Pancreas (tissue), 10 donors: ENCODE data around the gene IGFBP3. TPM values are rescaled to one million over a fixed set of nuclear protein-coding genes. Genes with fewer than 3 reads are reported as not detected.

ENCODE experiments used
- ATAC-seq, 4 donors: fragments of 200-7000 bp; cut with Tn5 transposase; one replicate each; pipeline versions ENCODE4 v1.8.0 to v1.9.1; 2020; ENCODE audit warnings: mild to moderate bottlenecking in 4 of 4, moderate library complexity in 4 of 4
- DNase-seq, 6 donors: peaks; one replicate each; pipeline ENCODE4 v3.0.0-alpha.2; 2020
- FAIRE-seq: peaks from 2 replicates; lab custom pipeline; 2012; peaks lifted over from hg19 to GRCh38; lab: Jason Lieb, UNC
- H3K27ac ChIP-seq, 4 donors: fragments of 200-600 bp; sonication (generic); 1 replicate in 3 of 4; 2 replicates in 1 of 4; pipeline versions ENCODE4 v1.5.0 to v1.8.0; 2020
- H3K27me3 ChIP-seq, 4 donors: fragments of 200-600 bp; one replicate each; pipeline ENCODE4 v1.8.0; 2021
- H3K36me3 ChIP-seq, 3 donors: fragments of 200-600 bp; sonication (generic) in 1 of 3; one replicate each; pipeline versions ENCODE4 v1.5.0 to v1.8.0; 2020 to 2021
- H3K4me1 ChIP-seq, 3 donors: fragments of 200-600 bp; one replicate each; pipeline ENCODE4 v1.8.0; 2021
- H3K4me3 ChIP-seq, 4 donors: fragments of 200-600 bp; sonication (generic) in 2 of 4; one replicate each; pipeline versions ENCODE4 v1.5.0 to v1.8.0; 2020 to 2021
- H3K9me3 ChIP-seq, 4 donors: fragments of 200-600 bp; one replicate each; pipeline ENCODE4 v1.8.0; 2021
- CTCF ChIP-seq, 4 donors: fragments of 200-600 bp; sonication (generic) in 3 of 4; IDR thresholded peaks; one replicate each; pipeline versions ENCODE4 v1.5.0 to v1.8.0; 2021; ENCODE audit warnings: antibody characterized with exemption in 4 of 4
- WGBS, 2 donors: extraction: QIAGEN DNeasy Blood & Tissue Kit; methylation state at CpG; one replicate each; pipeline ENCODE4 v1.1.7; 2013; 5-methylcytosine and 5-hydroxymethylcytosine counted together
- intact Hi-C, 3 donors: fragments of 100-400 bp; cut with DNase I; formaldehyde crosslinking; loops; one replicate each; pipeline versions ENCODE4 v1.11.1 to v1.14.2; 2022
- polyA plus RNA-seq, 2 donors: library from polyadenylated mRNA; stranded (reverse); fragments of 200-250 nt; gene quantifications; one replicate each; pipeline ENCODE4 v1.2.3, GENCODE V29; 2013
- total RNA-seq, 6 donors: library from RNA; stranded (reverse); fragmentation: NEBNext Ultra II Directional in 4 of 6; extraction: Animal tissue kit (Norgen Biotek cat#: 25700) in 4 of 6; gene quantifications; one replicate each; pipeline versions ENCODE4 v1.2.1 to v1.2.4, GENCODE V29; 2021 to 2023
- donor health status: healthy with polysubstance abuse.
- donor health status: DM: no; HTN: no; CAD: no; lungs with moderate emphysema.
- donor health status: DM: no; HTN: no; CAD: no.
- donor health status: control.
- donor health status: control.
- donor health status: Bipolar disorder and iron deficiency.
- donor health status: DM: yes; HTN: yes; CAD: no.
- donor health status: DM: no; HTN: no; CAD: no.
- donor health status: DM: no; HTN: no; CAD: no.
- donor health status: DM: yes; HTN: yes; CAD: no.

Gene IGFBP3
- total and polyA plus RNA-seq, 8 donors: 4.6 to 27.3 (median 13.1) TPM

- Histone ChIP-seq H3K9me3 (no peaks in the 10 kb centered on the region), H3K36me3 (no peaks in the 10 kb centered on the region), H3K27ac (no peak within 1 kb of the TSS), H3K4me1 (no peaks in the 10 kb centered on the region), H3K27me3 (no peaks in the 10 kb centered on the region), H3K4me3 (no peak within 1 kb of the TSS)
- no peak for TF ChIP-seq CTCF (IDR thresholded peaks at IDR 0.05)
- intact Hi-C loops: no loop called here
- 79 to 83% methylated on average over 7 of the region's 7 CpGs for WGBS, 2 donors
- no peak for DNase-seq
- FAIRE-seq: no peak
- no peak for ATAC-seq
Observed at GRCh38 chr7:45873035-45873354, 48.1 kb downstream of the IGFBP3 start, which contains the start of gene CCDC201. CCDC201 (minus strand) TSS chr7:45873082; CDS start chr7:45873007, 75 bp downstream.

- intact Hi-C loops: no loop called here
- Histone ChIP-seq H3K4me1 (no peaks in the 10 kb centered on the region), H3K27ac (no peak overlapping the region), H3K36me3 (no peaks in the 10 kb centered on the region), H3K4me3 (no peak overlapping the region), H3K27me3 (no peaks in the 10 kb centered on the region), H3K9me3 (no peaks in the 10 kb centered on the region)
- 61 to 62% methylated on average over 10 of the region's 10 CpGs for WGBS, 2 donors
- TF ChIP-seq CTCF (IDR thresholded peaks at IDR 0.05): no peak
- DNase-seq (no peak), ATAC-seq (peak in 1 of 4 donors; percentile 47), FAIRE-seq (no peak)
Observed at GRCh38 chr7:45872116-45873034, 48.7 kb downstream of the IGFBP3 start.

- 64 to 65% methylated on average over 4 of the region's 4 CpGs for WGBS, 2 donors
- intact Hi-C loops: loop anchor here in 1 of 3 donors (10.0 kb wide), 1 partner anchor 715 kb away; the partner anchor contains the start of gene RAMP3
Observed at GRCh38 chr7:45869426-45869825, 51.6 kb downstream of the IGFBP3 start.

GRCh38 chr7:45867471-45867870, 53.6 kb downstream of the IGFBP3 start:
- no peaks in the 10 kb centered on the region for H3K36me3 ChIP-seq
- TF ChIP-seq CTCF (IDR thresholded peaks at IDR 0.05): no peak
- no peak for ATAC-seq
- no peak for FAIRE-seq
- intact Hi-C loops: loop anchor here in 1 of 3 donors (10.0 kb wide), 1 partner anchor 713 kb away; the partner anchor contains the start of gene RAMP3
- no peak overlapping the region for H3K4me3 ChIP-seq
- WGBS, 2 donors: 47 to 50% methylated on average over 2 of the region's 2 CpGs
- no peaks in the 10 kb centered on the region for H3K9me3 ChIP-seq
- no peaks in the 10 kb centered on the region for H3K4me1 ChIP-seq
- no peak overlapping the region for H3K27ac ChIP-seq
- no peak for DNase-seq
- no peaks in the 10 kb centered on the region for H3K27me3 ChIP-seq

More at GRCh38 chr7:45869426-45869825, 51.6 kb downstream of the IGFBP3 start:
- no peaks in the 10 kb centered on the region for H3K36me3 ChIP-seq
- H3K27me3 ChIP-seq: no peaks in the 10 kb centered on the region
- FAIRE-seq: no peak
- TF ChIP-seq CTCF (IDR thresholded peaks at IDR 0.05): no peak
- no peak overlapping the region for H3K4me3 ChIP-seq
- H3K4me1 ChIP-seq: no peaks in the 10 kb centered on the region
- no peaks in the 10 kb centered on the region for H3K9me3 ChIP-seq
- no peak for DNase-seq
- no peak overlapping the region for H3K27ac ChIP-seq
- ATAC-seq: no peak
